Lower lobe of right lung (tissue), 2 donors: ENCODE measurements around the gene LONRF2. TPM values are rescaled to one million over a fixed set of nuclear protein-coding genes. Genes with fewer than 3 reads are reported as not detected.

Experiments used
- ATAC-seq, 2 donors: fragments of 200-7000 bp; cut with Tn5 transposase; one replicate each; pipeline ENCODE4 v1.9.1; 2020 to 2022; ENCODE audit warnings: mild to moderate bottlenecking in 2 of 2, moderate library complexity in 2 of 2
- DNase-seq: peaks from one replicate; pipeline ENCODE4 v3.0.0-alpha.2; 2020
- H3K27ac ChIP-seq: fragments of 200-600 bp; one replicate; pipeline ENCODE4 v1.8.0; 2022
- H3K27me3 ChIP-seq: fragments of 200-600 bp; one replicate; pipeline ENCODE4 v1.8.0; 2022; ENCODE audit warnings: low read depth
- H3K36me3 ChIP-seq: fragments of 200-600 bp; one replicate; pipeline ENCODE4 v1.8.0; 2022; ENCODE audit warnings: mild to moderate bottlenecking
- H3K4me1 ChIP-seq: fragments of 200-600 bp; one replicate; pipeline ENCODE4 v1.8.0; 2022
- H3K4me3 ChIP-seq: fragments of 200-600 bp; one replicate; pipeline ENCODE4 v1.8.0; 2022; ENCODE audit warnings: mild to moderate bottlenecking
- H3K9me3 ChIP-seq: fragments of 200-600 bp; one replicate; pipeline ENCODE4 v1.8.0; 2022
- intact Hi-C: fragments of 100-400 bp; cut with DNase I; formaldehyde crosslinking; loops from one replicate; pipeline ENCODE4 v1.11.0; 2022
- total RNA-seq: library from RNA; stranded (reverse); fragmentation: NEBNext Ultra II Directional; extraction: Animal tissue kit (Norgen Biotek cat#: 25700); gene quantifications from one replicate; pipeline ENCODE4 v1.2.1, GENCODE V29; 2021
- TF ChIP-seq, protein P1 (sequence below): fragments of 200-600 bp; IDR thresholded peaks from one replicate; pipeline ENCODE4 v1.8.0; 2022; ENCODE audit warnings: antibody characterized with exemption, mild to moderate bottlenecking
- donor health status: DM: no; HTN: yes; CAD: no; lungs with severe emphysema.

The LONRF2 gene
- total RNA-seq, 1 donor from 2014 or later = 2.1 TPM

DNA sequence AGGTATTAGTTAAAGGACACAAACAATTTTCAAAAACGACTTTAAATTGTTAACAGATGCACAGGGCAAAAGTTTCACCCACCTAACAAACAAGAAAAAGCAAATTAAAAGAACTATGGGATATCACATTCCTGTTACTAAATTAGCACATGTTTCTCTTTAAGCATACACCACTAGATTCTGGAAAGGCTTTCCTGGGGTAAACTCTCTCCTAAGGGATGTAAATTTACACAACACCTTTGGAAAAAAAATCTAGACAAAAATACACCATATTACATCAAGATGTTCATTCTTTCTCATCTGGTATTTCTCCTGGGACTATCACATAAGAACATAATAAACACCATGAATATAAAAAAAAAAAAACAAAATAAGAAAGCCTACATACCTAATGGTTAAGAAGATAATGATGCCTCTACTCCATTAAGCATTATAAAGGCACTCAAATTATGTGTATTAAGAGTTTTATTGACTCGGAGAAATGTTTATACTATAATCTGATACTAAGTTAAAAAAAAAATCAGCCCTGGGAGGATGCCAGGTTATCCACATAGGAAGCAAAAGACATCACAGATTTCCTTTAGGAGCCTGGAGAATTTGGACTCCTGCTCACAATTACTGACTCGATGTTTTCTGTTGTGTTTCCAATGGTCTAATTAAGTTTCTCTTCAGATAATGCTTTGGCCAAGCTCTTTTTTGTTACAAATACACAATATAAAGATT is 97.2 kb downstream of the LONRF2 start:
- Histone ChIP-seq H3K9me3 (no peaks in the 10 kb centered on the region), H3K4me3 (no peak overlapping the region), H3K36me3 (no peaks in the 10 kb centered on the region), H3K27me3 (no peaks in the 10 kb centered on the region), H3K27ac (no peak overlapping the region), H3K4me1 (no peaks in the 10 kb centered on the region)
- intact Hi-C loops = no loop called here
- no peak for ATAC-seq
- TF ChIP-seq, protein P1, sequence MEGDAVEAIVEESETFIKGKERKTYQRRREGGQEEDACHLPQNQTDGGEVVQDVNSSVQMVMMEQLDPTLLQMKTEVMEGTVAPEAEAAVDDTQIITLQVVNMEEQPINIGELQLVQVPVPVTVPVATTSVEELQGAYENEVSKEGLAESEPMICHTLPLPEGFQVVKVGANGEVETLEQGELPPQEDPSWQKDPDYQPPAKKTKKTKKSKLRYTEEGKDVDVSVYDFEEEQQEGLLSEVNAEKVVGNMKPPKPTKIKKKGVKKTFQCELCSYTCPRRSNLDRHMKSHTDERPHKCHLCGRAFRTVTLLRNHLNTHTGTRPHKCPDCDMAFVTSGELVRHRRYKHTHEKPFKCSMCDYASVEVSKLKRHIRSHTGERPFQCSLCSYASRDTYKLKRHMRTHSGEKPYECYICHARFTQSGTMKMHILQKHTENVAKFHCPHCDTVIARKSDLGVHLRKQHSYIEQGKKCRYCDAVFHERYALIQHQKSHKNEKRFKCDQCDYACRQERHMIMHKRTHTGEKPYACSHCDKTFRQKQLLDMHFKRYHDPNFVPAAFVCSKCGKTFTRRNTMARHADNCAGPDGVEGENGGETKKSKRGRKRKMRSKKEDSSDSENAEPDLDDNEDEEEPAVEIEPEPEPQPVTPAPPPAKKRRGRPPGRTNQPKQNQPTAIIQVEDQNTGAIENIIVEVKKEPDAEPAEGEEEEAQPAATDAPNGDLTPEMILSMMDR = no peak
- no peak for DNase-seq

DNA sequence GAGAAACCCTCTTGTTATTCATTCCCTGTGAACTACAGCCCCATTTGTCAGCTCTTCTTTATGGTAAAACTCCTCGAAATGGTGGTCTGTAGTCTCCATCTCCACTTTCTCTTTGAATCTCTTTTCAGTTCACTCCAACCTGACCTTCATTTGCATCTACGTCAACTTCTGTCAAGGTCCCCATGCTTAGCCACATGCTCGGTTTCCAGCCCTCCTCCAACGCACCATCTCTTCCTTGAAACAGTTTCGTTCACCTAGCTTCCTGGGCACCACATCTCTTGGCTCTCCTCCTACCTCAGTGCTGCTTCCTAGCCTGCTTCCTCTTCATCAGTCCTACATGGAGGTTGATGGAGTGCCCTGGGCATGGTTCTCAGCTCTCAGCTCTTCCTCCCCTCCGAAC is 98.8 kb downstream of the LONRF2 start:
- no peak for ATAC-seq
- Histone ChIP-seq H3K4me3 (no peak overlapping the region), H3K27me3 (no peaks in the 10 kb centered on the region), H3K27ac (no peak overlapping the region), H3K4me1 (no peaks in the 10 kb centered on the region), H3K9me3 (no peaks in the 10 kb centered on the region), H3K36me3 (no peaks in the 10 kb centered on the region)
- intact Hi-C loops = no loop called here
- no peak for DNase-seq
- TF ChIP-seq, protein P1 = no peak

Other genes with a start within 250 kb of the LONRF2 start
- gene AFF3, start 179.9 kb downstream of the LONRF2 start, total RNA-seq = 57.3 TPM
- gene CHST10, start 95.2 kb upstream of the LONRF2 start, total RNA-seq = 7.6 TPM
- gene NMS, start 148.0 kb upstream of the LONRF2 start, total RNA-seq = not detected
- gene PDCL3, start 240.5 kb upstream of the LONRF2 start, total RNA-seq = 16.0 TPM